Right lobe of liver (tissue), 6 donors: ENCODE results near the gene CNTNAP5. TPM values are rescaled to one million over a fixed set of nuclear protein-coding genes. Genes with fewer than 3 reads are reported as not detected.

Experiments used
- ATAC-seq, 4 donors: fragments of 200-7000 bp; cut with Tn5 transposase; one replicate each; pipeline ENCODE4 v1.9.1; 2020; ENCODE audit warnings: mild to moderate bottlenecking in 4 of 4, moderate library complexity in 4 of 4
- DNase-seq, 3 donors: peaks; one replicate each; pipeline ENCODE4 v3.0.0-alpha.2; 2020
- H3K27ac ChIP-seq, 3 donors: fragments of 200-600 bp; one replicate each; pipeline ENCODE4 v1.8.0; 2022
- H3K27me3 ChIP-seq, 2 donors: fragments of 200-600 bp; one replicate each; pipeline ENCODE4 v1.8.0; 2022
- H3K36me3 ChIP-seq, 4 donors: fragments of 200-600 bp; sonication (generic) in 1 of 4; one replicate each; pipeline versions ENCODE4 v1.5.1 to v1.8.0; 2017 to 2022; ENCODE audit warnings: control low read depth in 1 of 4
- H3K4me1 ChIP-seq, 4 donors: fragments of 200-600 bp; sonication (generic) in 1 of 4; one replicate each; pipeline versions ENCODE4 v1.5.1 to v1.8.0; 2017 to 2022; ENCODE audit warnings: control low read depth in 1 of 4
- H3K4me3 ChIP-seq, 3 donors: fragments of 200-600 bp; one replicate each; pipeline ENCODE4 v1.8.0; 2022
- H3K9me3 ChIP-seq, 4 donors: fragments of 200-600 bp; sonication (generic) in 1 of 4; one replicate each; pipeline versions ENCODE4 v1.5.1 to v1.8.0; 2017 to 2022; ENCODE audit warnings: control low read depth in 1 of 4
- CTCF ChIP-seq, 4 donors: fragments of 200-600 bp in 3 of 4; fragments of 450-650 bp in 1 of 4; IDR thresholded peaks; one replicate each; pipeline versions ENCODE4 v1.5.1 to v1.8.0; 2016 to 2022; ENCODE audit warnings: antibody characterized with exemption in 4 of 4, mild to moderate bottlenecking in 2 of 4
- POLR2A ChIP-seq: fragments of 450-650 bp; IDR thresholded peaks from one replicate; pipeline ENCODE4 v1.6.1; 2017; ENCODE audit warnings: antibody characterized with exemption, mild to moderate bottlenecking
- WGBS: methylation state at CpG from one replicate; pipeline ENCODE4 v1.1.6; 2018; ENCODE audit warnings: low coverage, low lambda C conversion rate; ENCODE audit not compliant: insufficient coverage; ENCODE audit errors: missing lambda C conversion rate; 5-methylcytosine and 5-hydroxymethylcytosine counted together
- intact Hi-C, 2 donors: fragments of 100-400 bp; cut with DNase I; formaldehyde crosslinking; loops; one replicate each; pipeline versions ENCODE4 v1.11.2 to v1.14.1; 2022
- total RNA-seq, 6 experiments: library from RNA; depleted of rRNA in 2 of 6; stranded (reverse); fragments of >200 nt in 2 of 6; fragmentation: NEBNext Ultra II Directional in 3 of 6; extraction: Animal tissue kit (Norgen Biotek cat#: 25700) in 3 of 6; gene quantifications; one replicate each; pipeline versions ENCODE4 v1.1.0 to v1.2.4, GENCODE V29; 2016 to 2023
- donor health status: DM: no; HTN: yes; CAD: no.
- donor health status: DM: no; HTN: no; CAD: no.
- donor health status: DM: no; HTN: no; CAD: no.
- donor health status: DM: no; HTN: yes; CAD: no.
- donor health status: DM: no; HTN: yes; CAD: no.

The CNTNAP5 gene
- total RNA-seq, 6 experiments from 2014 or later, result not detected

DNA sequence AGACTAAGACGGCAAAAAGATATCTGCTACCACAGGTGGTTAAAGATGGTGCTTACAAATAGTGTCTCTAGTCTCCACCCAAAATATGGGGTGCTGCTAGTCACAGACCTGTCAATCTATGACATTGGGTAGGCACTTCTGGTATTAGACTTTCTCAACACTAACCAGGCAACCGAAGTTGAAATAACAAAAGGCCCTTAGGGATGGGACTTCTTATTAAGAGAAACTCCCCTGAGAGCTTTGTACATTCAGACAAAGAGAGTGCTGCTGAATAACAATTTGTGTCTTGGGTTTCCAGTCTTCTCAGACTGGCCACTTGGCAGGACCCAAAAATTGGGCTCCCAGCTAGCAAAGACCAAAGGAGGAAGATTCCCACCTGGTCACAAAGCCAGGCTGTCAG is 310.0 kb downstream of the CNTNAP5 start:
- H3K4me1 ChIP-seq, result peaks cover 0 to 13% (median 0%) of the 10 kb centered on the region in 4 donors
- H3K9me3 ChIP-seq, result no peaks in the 10 kb centered on the region
- no peak for TF ChIP-seq POLR2A
- no peak for TF ChIP-seq CTCF (IDR thresholded peaks at IDR 0.05)
- intact Hi-C loops, result no loop called here
- H3K36me3 ChIP-seq, result no peaks in the 10 kb centered on the region
- no peak overlapping the region for H3K27ac ChIP-seq
- no peak for ATAC-seq
- WGBS, result 71% methylated on average over 1 of the region's 2 CpGs
- no peaks in the 10 kb centered on the region for H3K27me3 ChIP-seq
- DNase-seq, result no peak
- no peak overlapping the region for H3K4me3 ChIP-seq

DNA sequence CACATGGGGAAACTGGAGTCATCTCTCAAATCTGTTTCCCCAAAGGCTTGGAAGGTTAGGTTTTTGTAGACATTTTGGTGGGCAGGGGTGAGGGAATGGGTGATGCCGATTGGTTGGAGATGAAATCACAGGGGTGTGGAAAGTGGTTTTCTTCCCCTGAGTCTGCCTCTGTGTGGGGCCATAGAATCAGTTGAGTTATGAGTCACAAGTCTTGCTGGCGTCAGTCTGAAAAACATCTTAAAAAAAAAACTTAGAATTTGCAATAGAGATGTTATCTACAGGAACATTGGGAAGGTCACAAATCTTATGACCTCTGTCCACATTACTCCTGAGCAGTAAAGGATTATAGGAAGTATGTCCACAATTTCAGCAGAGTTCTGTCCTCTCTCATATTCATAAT is 314.6 kb downstream of the CNTNAP5 start:
- 80% methylated on average over 1 of the region's 2 CpGs for WGBS
- H3K4me1 ChIP-seq, result peaks cover 0 to 13% (median 0%) of the 10 kb centered on the region in 4 donors
- no peak for TF ChIP-seq POLR2A
- no peak for ATAC-seq
- no peak overlapping the region for H3K27ac ChIP-seq
- no peak for DNase-seq
- no peaks in the 10 kb centered on the region for H3K9me3 ChIP-seq
- intact Hi-C loops, result no loop called here
- H3K27me3 ChIP-seq, result no peaks in the 10 kb centered on the region
- no peak overlapping the region for H3K4me3 ChIP-seq
- H3K36me3 ChIP-seq, result no peaks in the 10 kb centered on the region

GRCh38 chr2:124343827-124344498 is 318.9 kb downstream of the CNTNAP5 start:
- no peaks in the 10 kb centered on the region for H3K9me3 ChIP-seq
- WGBS, result 8% methylated on average over 4 of the region's 4 CpGs
- peaks cover 0 to 12% (median 0%) of the 10 kb centered on the region in 4 donors for H3K4me1 ChIP-seq
- H3K27me3 ChIP-seq, result no peaks in the 10 kb centered on the region
- ATAC-seq, result peak; percentile 92 to 99 (median 96)
- peak overlapping the region in 2 of 3 donors; percentile 66 to 67 for H3K27ac ChIP-seq
- H3K36me3 ChIP-seq, result no peaks in the 10 kb centered on the region
- DNase-seq, result peak in 1 of 3 donors; percentile 64
- TF ChIP-seq CTCF (IDR thresholded peaks at IDR 0.05) (no peak), POLR2A (no peak)
- intact Hi-C loops, result no loop called here
- peak overlapping the region in 2 of 3 donors; percentile 3 to 26 for H3K4me3 ChIP-seq

DNA sequence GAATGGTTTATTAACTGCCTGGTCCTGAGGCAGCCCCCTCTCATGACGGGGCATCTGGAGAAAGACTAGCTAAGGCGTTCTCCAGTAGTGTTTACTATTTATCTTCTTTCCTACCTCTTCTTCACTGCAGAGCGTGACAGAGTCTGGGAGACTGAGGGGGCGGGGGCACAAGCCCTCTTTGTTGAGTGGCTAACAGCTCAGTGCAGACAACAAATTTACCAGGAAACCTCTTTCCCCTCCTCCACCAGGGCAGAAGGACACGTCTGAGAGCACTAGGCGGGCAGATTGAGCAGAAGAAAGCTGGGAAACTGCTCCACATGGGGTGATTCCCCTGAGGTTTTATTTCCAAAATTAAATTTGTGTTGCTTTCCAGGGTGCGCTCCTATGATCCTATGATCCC is 322.1 kb downstream of the CNTNAP5 start:
- H3K36me3 ChIP-seq, result no peaks in the 10 kb centered on the region
- ATAC-seq (no peak), DNase-seq (no peak)
- intact Hi-C loops, result no loop called here
- no peak for TF ChIP-seq CTCF (IDR thresholded peaks at IDR 0.05)
- TF ChIP-seq POLR2A, result no peak
- H3K9me3 ChIP-seq, result no peaks in the 10 kb centered on the region
- 50% methylated on average over 7 of the region's 7 CpGs for WGBS
- H3K27me3 ChIP-seq, result no peaks in the 10 kb centered on the region
- H3K4me3 ChIP-seq, result no peak overlapping the region
- no peak overlapping the region for H3K27ac ChIP-seq
- H3K4me1 ChIP-seq, result peaks cover 0 to 12% (median 0%) of the 10 kb centered on the region in 4 donors

- ATAC-seq (no peak), DNase-seq (no peak)
- Histone ChIP-seq H3K9me3 (no peaks in the 10 kb centered on the region), H3K27ac (no peak overlapping the region), H3K4me1 (no peaks in the 10 kb centered on the region), H3K36me3 (no peaks in the 10 kb centered on the region), H3K27me3 (no peaks in the 10 kb centered on the region), H3K4me3 (no peak overlapping the region)
- TF ChIP-seq POLR2A, result no peak
- no peak for TF ChIP-seq CTCF (IDR thresholded peaks at IDR 0.05)
- intact Hi-C loops, result no loop called here
Measured at GRCh38 chr2:124353656-124354055, 328.6 kb downstream of the CNTNAP5 start.
